Pancreas (tissue), 10 donors: Measurements from ENCODE around the gene AATK. TPM values are rescaled to one million over a fixed set of nuclear protein-coding genes. Genes with fewer than 3 reads are reported as not detected.
"Not testable (repeated sequence)": the region's sequence is repeated elsewhere in the genome, so short reads cannot be mapped to it uniquely, and the experiment has no call there.

ENCODE experiments used
- ATAC-seq, 4 donors: fragments of 200-7000 bp; cut with Tn5 transposase; one replicate each; pipeline versions ENCODE4 v1.8.0 to v1.9.1; 2020; ENCODE audit warnings: mild to moderate bottlenecking in 4 of 4, moderate library complexity in 4 of 4
- DNase-seq, 6 donors: peaks; one replicate each; pipeline ENCODE4 v3.0.0-alpha.2; 2020
- FAIRE-seq: peaks from 2 replicates; lab custom pipeline; 2012; peaks lifted over from hg19 to GRCh38; lab: Jason Lieb, UNC
- H3K27ac ChIP-seq, 4 donors: fragments of 200-600 bp; sonication (generic); 1 replicate in 3 of 4; 2 replicates in 1 of 4; pipeline versions ENCODE4 v1.5.0 to v1.8.0; 2020
- H3K27me3 ChIP-seq, 4 donors: fragments of 200-600 bp; one replicate each; pipeline ENCODE4 v1.8.0; 2021
- H3K36me3 ChIP-seq, 3 donors: fragments of 200-600 bp; sonication (generic) in 1 of 3; one replicate each; pipeline versions ENCODE4 v1.5.0 to v1.8.0; 2020 to 2021
- H3K4me1 ChIP-seq, 3 donors: fragments of 200-600 bp; one replicate each; pipeline ENCODE4 v1.8.0; 2021
- H3K4me3 ChIP-seq, 4 donors: fragments of 200-600 bp; sonication (generic) in 2 of 4; one replicate each; pipeline versions ENCODE4 v1.5.0 to v1.8.0; 2020 to 2021
- H3K9me3 ChIP-seq, 4 donors: fragments of 200-600 bp; one replicate each; pipeline ENCODE4 v1.8.0; 2021
- CTCF ChIP-seq, 4 donors: fragments of 200-600 bp; sonication (generic) in 3 of 4; IDR thresholded peaks; one replicate each; pipeline versions ENCODE4 v1.5.0 to v1.8.0; 2021; ENCODE audit warnings: antibody characterized with exemption in 4 of 4
- WGBS, 2 donors: extraction: QIAGEN DNeasy Blood & Tissue Kit; methylation state at CpG; one replicate each; pipeline ENCODE4 v1.1.7; 2013; 5-methylcytosine and 5-hydroxymethylcytosine counted together
- intact Hi-C, 3 donors: fragments of 100-400 bp; cut with DNase I; formaldehyde crosslinking; loops; one replicate each; pipeline versions ENCODE4 v1.11.1 to v1.14.2; 2022
- polyA plus RNA-seq, 2 donors: library from polyadenylated mRNA; stranded (reverse); fragments of 200-250 nt; gene quantifications; one replicate each; pipeline ENCODE4 v1.2.3, GENCODE V29; 2013
- total RNA-seq, 6 donors: library from RNA; stranded (reverse); fragmentation: NEBNext Ultra II Directional in 4 of 6; extraction: Animal tissue kit (Norgen Biotek cat#: 25700) in 4 of 6; gene quantifications; one replicate each; pipeline versions ENCODE4 v1.2.1 to v1.2.4, GENCODE V29; 2021 to 2023
- donor health status: healthy with polysubstance abuse.
- donor health status: DM: no; HTN: no; CAD: no; lungs with moderate emphysema.
- donor health status: DM: no; HTN: no; CAD: no.
- donor health status: control.
- donor health status: control.
- donor health status: Bipolar disorder and iron deficiency.
- donor health status: DM: yes; HTN: yes; CAD: no.
- donor health status: DM: no; HTN: no; CAD: no.
- donor health status: DM: no; HTN: no; CAD: no.
- donor health status: DM: yes; HTN: yes; CAD: no.

AATK gene
- total and polyA plus RNA-seq, 8 donors = 24.3 to 49.6 (median 30.1) TPM

GRCh38 chr17:81150377-81151077, 15.5 kb downstream of the AATK start:
- ATAC-seq (peak in 3 of 4 donors; percentile 23 to 44 (median 40)), DNase-seq (peak in 2 of 6 donors; percentile 9 to 55), FAIRE-seq (no peak)
- H3K27me3 ChIP-seq = no peaks in the 10 kb centered on the region
- 80 to 89% methylated on average over 14 of the region's 14 CpGs for WGBS, 2 donors
- H3K4me1 ChIP-seq = no peaks in the 10 kb centered on the region
- intact Hi-C loops = no loop called here
- no peak overlapping the region for H3K4me3 ChIP-seq
- H3K27ac ChIP-seq = no peak overlapping the region
- H3K36me3 ChIP-seq = no peaks in the 10 kb centered on the region
- no peaks in the 10 kb centered on the region for H3K9me3 ChIP-seq
- TF ChIP-seq CTCF (IDR thresholded peaks at IDR 0.05) = no peak

DNA sequence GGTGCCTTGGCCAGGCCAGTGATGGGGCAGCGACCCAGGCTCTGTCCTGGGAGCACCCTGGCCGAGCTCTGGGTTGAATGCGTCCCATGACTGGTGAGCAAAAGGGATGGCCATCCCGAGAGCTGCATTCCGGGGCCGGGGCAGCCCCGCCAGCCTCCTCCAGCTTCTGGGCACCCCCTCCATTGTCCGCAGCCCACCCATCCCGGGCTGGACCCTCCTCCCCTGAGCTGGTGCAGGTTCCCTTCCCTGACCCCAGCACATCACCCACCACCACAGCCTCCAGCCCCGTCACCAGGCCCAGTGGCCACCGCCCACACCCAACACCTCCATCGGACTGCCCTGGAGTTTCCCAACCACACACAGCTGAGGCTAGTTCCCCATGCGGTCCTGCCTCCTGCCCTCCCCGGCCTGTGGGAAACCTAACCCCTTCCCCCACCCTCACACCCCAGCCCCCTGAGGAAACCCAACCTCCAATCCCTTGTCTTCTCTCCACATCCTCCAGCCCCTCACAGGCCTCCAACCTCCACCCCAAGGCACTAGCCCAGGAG, 17.0 kb downstream of the AATK start:
- H3K27me3 ChIP-seq = no peaks in the 10 kb centered on the region
- H3K4me3 ChIP-seq = no peak overlapping the region
- TF ChIP-seq CTCF (IDR thresholded peaks at IDR 0.05) = no peak
- no peaks in the 10 kb centered on the region for H3K4me1 ChIP-seq
- intact Hi-C loops = no loop called here
- no peaks in the 10 kb centered on the region for H3K36me3 ChIP-seq
- no peaks in the 10 kb centered on the region for H3K9me3 ChIP-seq
- peak in 1 of 4 donors; percentile 8 for ATAC-seq
- FAIRE-seq = no peak
- WGBS, 2 donors = 89 to 95% methylated on average over 12 to 14 of the region's 14 CpGs
- H3K27ac ChIP-seq = no peak overlapping the region
- no peak for DNase-seq

DNA sequence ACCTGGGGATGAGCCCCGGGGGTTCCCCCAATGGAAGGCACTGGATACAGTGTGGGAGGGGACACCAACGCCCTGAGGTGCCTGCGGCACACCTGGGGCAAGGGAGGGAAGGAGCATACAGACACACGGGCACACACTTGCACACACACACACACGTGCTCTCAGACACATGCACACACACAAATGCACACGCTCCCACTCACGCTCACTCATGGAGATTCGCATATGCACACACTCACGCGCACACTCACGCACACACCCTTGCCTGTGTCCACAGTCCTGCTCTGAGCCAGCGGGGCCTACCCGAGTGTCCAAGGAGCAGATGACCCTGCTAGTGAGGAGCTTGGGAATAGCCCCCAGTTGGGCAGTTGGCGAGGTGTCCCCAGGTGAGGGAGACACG, 17.4 kb downstream of the AATK start:
- intact Hi-C loops = no loop called here
- FAIRE-seq (no peak), DNase-seq (no peak), ATAC-seq (peak in 1 of 4 donors; percentile 11)
- TF ChIP-seq CTCF (IDR thresholded peaks at IDR 0.05) = no peak
- Histone ChIP-seq H3K9me3 (no peaks in the 10 kb centered on the region), H3K4me3 (no peak overlapping the region), H3K27ac (no peak overlapping the region), H3K4me1 (no peaks in the 10 kb centered on the region), H3K36me3 (no peaks in the 10 kb centered on the region), H3K27me3 (no peaks in the 10 kb centered on the region)
- WGBS, 2 donors = 85 to 91% methylated on average over 14 to 15 of the region's 15 CpGs

GRCh38 chr17:81147701-81148100, 18.3 kb downstream of the AATK start:
- H3K9me3 ChIP-seq = no peaks in the 10 kb centered on the region
- no peak for FAIRE-seq
- peaks cover 0 to 3% (median 0%) of the 10 kb centered on the region in 3 donors for H3K4me1 ChIP-seq
- no peak for ATAC-seq
- WGBS, 2 donors = 80 to 83% methylated on average over 10 of the region's 10 CpGs
- no peaks in the 10 kb centered on the region for H3K27me3 ChIP-seq
- intact Hi-C loops = no loop called here
- no peak overlapping the region for H3K27ac ChIP-seq
- no peak overlapping the region for H3K4me3 ChIP-seq
- H3K36me3 ChIP-seq = no peaks in the 10 kb centered on the region
- TF ChIP-seq CTCF (IDR thresholded peaks at IDR 0.05) = no peak
- no peak for DNase-seq

GRCh38 chr17:81146208-81146607, 19.8 kb downstream of the AATK start:
- H3K4me1 ChIP-seq, H3K27me3 ChIP-seq, H3K9me3 ChIP-seq, H3K36me3 ChIP-seq, DNase-seq, FAIRE-seq, intact Hi-C loops, H3K27ac ChIP-seq, ATAC-seq, H3K4me3 ChIP-seq: not testable (repeated sequence)
- 84 to 86% methylated on average over 8 to 10 of the region's 10 CpGs for WGBS, 2 donors
